Middle frontal gyrus (tissue), 1 donor: Measurements from ENCODE around the gene NEMF.
A peak's percentile ranks its signal among the peaks of the same experiment; 100 is the strongest.
"Not testable (repeated sequence)": the region's sequence is repeated elsewhere in the genome, so short reads cannot be mapped to it uniquely, and the experiment has no call there.

Experiments used
- DNase-seq: peaks from one replicate; pipeline ENCODE4 v3.0.0-alpha.2; 2015; ENCODE audit warnings: low spot score; ENCODE audit errors: extremely low spot score

NEMF gene

GRCh38 chr14:49849213-49849847 is 3.3 kb downstream of the NEMF start:
- DNase-seq = no peak

DNA sequence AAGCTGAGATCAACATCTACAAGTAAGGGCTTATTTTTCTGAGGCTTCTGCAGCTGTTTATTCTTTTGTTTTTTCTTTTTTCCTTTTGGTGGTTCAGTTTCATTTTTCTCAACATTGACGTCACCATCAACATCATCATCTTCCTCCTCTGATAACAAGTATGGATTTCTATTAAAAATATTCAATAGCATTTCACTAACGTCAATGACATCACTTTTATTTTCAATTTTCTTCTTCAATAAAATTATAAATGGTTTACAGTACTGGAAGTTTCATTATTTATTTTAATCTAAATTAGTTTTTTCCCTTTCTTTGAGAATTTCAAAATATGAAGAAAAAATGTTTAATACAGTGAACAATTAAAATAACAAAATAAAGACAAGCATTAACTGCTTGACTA is 23.9 kb downstream of the NEMF start:
- DNase-seq = no peak

DNA sequence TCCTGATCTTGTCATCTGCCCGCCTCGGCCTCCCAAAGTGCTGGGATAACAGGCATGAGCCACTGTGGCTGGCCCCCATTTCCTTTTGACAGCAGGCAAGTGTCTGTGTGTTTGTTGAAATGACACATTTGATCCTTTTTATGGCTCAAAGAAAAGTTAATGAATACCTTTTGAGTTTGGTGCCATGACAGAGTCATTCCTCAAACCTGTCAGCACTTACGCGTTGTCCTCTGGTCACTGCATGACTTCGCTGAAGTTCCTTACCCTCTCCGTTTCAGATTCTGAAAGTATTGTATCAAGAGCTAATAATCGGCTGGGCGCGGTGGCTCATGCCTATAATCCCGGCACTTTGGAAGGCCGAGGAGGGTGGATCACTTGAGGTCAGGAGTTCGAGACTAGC is 32.4 kb downstream of the NEMF start:
- no peak for DNase-seq

GRCh38 chr14:49816844-49817243 is 35.7 kb downstream of the NEMF start:
- no peak for DNase-seq

DNA sequence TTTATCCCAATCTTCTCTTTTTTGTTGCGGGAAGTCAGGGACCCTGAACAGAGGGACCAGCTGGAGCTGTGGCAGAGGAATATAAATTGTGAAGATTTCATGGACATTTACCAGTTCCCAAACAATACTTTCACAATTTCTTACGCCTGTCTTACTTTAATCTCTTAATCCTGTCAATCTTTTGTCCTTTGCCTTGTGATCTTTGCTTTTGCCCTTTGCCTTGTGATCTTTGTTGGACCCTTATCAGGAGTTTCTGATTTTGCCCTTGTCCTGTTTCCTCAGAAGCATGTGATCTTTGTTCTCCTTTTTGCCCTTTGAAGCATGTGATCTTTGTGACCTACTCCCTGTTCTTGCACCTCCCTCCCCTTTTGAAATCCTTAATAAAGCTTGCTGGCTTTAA is 36.5 kb downstream of the NEMF start:
- not testable (repeated sequence) for DNase-seq

DNA sequence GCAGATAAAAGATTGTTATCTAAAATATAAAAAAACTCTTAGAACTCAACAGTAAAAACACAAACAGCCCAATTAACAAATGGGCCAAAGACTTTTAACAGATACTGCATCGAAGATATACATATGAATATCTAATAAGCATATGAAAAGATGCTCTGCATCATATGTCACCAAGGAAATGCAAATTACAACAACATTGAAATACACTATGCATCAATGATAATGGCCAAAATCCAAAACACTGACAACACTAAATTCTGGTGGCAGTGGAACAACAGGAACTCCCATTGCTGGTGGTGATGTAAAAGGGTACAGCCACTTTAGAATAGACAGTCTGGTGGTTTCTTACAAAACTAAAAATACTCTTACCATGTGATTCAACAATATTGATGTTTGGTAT is 43.8 kb downstream of the NEMF start:
- DNase-seq = no peak

- no peak for DNase-seq
Observed at GRCh38 chr14:49796025-49796424, 56.6 kb downstream of the NEMF start.

DNA sequence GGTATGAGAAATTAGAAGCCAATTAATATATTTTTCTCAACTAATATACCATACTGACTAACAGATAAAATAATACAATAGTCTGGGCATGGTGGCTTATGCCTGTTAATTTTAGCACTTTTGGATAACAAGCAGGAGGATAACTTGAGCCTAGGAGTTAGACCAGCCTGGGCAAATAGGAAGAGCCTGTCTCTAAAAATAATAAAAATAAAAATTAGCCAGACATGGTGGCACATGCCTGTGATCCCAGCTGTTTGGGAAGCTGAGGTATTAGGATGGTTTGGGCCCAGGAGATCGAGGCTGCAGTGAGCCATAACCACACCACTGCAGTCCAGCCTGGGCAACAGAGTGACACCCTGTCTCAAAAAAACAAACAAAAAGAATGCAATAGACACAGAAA is 60.0 kb downstream of the NEMF start:
- no peak for DNase-seq

- no peak for DNase-seq
Observed at GRCh38 chr14:49786315-49786714, 66.3 kb downstream of the NEMF start.

DNA sequence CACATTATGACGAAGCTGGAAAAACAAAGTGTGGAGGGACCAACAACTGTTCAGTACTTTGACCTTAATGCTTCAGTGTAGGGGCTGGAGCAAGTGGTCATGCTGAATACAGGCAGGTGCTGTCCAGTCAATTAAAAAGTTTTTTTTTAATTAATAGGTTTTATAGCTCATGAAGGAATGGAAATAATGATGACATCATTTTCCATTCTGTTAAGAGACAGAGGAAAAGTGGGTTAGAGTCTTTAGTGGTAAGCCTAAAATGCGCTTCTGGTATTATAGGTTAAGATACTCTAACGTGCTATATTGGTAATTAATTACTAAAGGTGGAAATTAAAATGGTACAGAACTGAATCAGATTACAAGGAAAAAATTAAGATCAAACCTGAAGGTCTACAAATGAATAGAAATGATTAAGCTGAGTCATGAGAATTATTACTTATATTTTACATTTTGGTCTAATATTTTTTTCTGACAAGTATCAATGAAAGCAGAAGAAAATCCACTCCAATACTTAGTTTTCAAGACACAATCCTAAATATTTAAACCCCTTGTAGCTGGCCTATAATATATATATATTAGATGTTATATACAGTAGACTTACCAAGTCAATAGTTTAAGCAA is 69.1 kb downstream of the NEMF start:
- DNase-seq = no peak

GRCh38 chr14:49781040-49781439 is 71.5 kb downstream of the NEMF start:
- DNase-seq = not testable (repeated sequence)

- DNase-seq = no peak
Observed at GRCh38 chr14:49778421-49778820, 74.2 kb downstream of the NEMF start.

- no peak for DNase-seq
Observed at GRCh38 chr14:49774106-49774505, 78.5 kb downstream of the NEMF start.

- DNase-seq = not testable (repeated sequence)
Observed at GRCh38 chr14:49771691-49772090, 80.9 kb downstream of the NEMF start.

DNA sequence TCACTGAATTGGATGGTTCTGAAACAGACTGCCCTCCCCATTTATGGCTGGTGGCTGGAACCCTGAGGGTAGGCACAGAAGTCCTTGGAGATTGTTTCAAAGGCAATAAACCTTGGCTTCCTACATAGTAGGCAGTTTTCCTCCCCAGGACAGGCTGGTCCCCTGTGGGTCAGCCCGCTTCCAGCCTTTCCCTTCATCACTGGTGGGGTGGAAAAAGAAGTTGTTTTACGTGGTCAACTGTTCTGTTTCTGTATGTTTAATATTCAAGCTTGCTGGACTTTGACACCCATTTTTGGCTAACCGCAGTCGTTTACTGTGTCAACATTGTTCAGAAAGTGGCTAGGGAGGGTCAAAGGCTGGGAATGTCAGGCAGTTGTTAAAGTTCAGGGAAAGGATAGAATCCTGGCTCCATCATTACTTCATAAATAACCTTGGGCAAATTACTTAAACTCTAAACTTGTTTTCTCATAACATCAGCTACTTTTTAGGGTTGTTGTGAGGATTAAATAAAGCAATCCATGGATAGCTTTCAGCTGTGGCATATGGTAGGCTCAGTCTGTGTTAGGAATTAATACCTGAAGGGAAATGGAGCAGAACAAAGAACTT is 82.3 kb downstream of the NEMF start:
- no peak for DNase-seq

- no peak for DNase-seq
Observed at GRCh38 chr14:49769581-49770211, 82.9 kb downstream of the NEMF start.

DNA sequence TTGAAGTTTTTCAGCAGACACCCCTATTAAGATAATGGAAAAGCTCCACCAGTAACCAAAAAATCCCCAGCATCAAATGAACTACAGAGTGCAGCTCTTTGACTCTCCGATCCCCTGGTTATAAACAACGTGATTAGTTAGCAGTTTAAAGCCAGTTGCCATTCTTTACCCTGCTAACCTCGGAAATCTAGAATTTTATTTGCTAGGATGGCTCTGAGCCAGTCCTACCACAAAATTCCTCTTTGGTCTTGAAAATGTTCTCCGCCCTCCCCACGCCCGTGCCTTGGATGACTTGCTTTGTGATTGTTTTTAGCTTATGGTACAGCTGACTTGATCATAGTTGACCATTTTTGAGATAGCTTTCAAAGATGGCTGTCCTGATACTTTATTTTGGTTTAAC is 83.4 kb downstream of the NEMF start:
- DNase-seq = no peak

- DNase-seq = no peak
Observed at GRCh38 chr14:49768301-49769121, 84.1 kb downstream of the NEMF start.

DNA sequence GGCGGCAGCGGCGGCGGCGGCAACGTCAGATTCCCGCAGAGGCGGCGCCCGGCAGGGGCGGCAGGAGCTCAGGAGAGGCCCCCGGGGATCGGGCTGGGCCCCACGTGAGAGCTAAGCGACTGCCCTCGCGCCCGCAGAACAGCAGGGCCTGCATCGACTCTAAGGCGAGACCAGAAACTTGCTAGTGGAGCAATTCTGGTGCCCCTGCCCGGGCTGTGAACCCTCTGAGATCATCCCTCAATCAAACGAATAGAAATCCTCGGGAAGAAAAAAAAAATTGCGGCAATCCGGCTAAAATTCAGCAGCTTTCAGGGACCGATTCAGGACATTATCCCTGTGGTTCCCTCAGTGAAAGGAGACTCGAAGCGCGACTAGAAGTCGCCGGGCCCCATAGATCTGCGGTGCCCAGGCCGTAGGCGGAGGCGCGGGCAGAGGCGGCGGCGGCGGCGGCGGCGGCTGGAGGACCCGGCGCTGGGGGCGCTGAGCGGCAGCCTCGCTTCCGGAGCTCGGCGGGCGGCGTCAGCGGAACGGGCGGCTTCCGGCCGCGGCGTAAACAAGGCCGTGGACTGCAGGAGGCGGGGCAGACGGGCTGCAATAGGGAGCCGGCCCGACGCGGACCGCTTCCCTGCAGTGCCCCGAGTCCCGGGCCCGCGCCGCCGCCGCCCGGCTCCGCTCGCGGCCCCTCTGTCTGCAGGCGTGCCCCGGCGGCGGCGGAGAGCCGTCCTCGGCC is 84.9 kb downstream of the NEMF start, which contains the start of gene KLHDC2:
Gene KLHDC2, plus strand, starts transcription at position 583 of the 730 bp plus-strand sequence. CDS start 316 bp downstream, outside the sequence.
- DNase-seq = peak; percentile 83

DNA sequence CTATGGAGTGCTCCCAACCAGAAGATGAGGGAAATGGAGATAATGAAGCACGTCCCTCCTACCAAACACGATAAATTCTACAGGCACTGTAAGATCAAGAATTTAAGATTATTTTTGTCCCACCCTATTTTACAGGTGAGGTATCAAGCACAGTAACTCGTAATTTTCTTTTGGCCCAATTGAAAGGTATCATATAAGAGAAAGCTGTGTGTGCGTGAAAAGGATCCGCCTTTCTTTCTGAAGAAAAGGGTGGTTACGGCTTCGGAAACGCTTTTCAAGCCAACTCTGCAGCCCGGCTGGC is 85.4 kb downstream of the NEMF start:
- DNase-seq = no peak

- no peak for DNase-seq
Observed at GRCh38 chr14:49766839-49767238, 85.7 kb downstream of the NEMF start.
